Breast epithelium (tissue), 3 donors: ENCODE measurements around the gene POM121L2.
A peak's percentile ranks its signal among the peaks of the same experiment; 100 is the strongest.

ENCODE experiments used
- CTCF ChIP-seq, 3 donors: fragments of 450-650 bp; IDR thresholded peaks; one replicate each; pipeline ENCODE4 v1.5.1; 2016 to 2017; ENCODE audit warnings: antibody characterized with exemption in 3 of 3, mild to moderate bottlenecking in 3 of 3, moderate library complexity in 3 of 3
- POLR2A ChIP-seq: fragments of 450-650 bp; IDR thresholded peaks from one replicate; pipeline ENCODE4 v1.6.1; 2016; ENCODE audit warnings: antibody characterized with exemption, mild to moderate bottlenecking, moderate library complexity

- peak; percentile 29 to 63 (median 50) for TF ChIP-seq CTCF (IDR thresholded peaks at IDR 0.05)
- TF ChIP-seq POLR2A: no peak
Measured at GRCh38 chr6:27312146-27312949, at the start of gene POM121L2.
